Gastroesophageal sphincter (tissue), 4 donors: ENCODE results near the gene TNFRSF12A. TPM values are rescaled to one million over a fixed set of nuclear protein-coding genes. Genes with fewer than 3 reads are reported as not detected.
A peak's percentile ranks its signal among the peaks of the same experiment; 100 is the strongest.

ENCODE experiments used
- ATAC-seq: fragments of 150-250 bp; one replicate; pipeline ENCODE4 v1.9.1; 2016; ENCODE audit warnings: mild to moderate bottlenecking, moderate library complexity
- H3K27ac ChIP-seq, 4 donors: fragments of 200-600 bp; sonication (generic) in 3 of 4; 1 replicate in 3 of 4; 2 replicates in 1 of 4; pipeline ENCODE4 v1.5.1; 2016 to 2019
- H3K27me3 ChIP-seq: fragments of 200-600 bp; sonication (generic); one replicate; pipeline ENCODE4 v1.5.1; 2019
- H3K36me3 ChIP-seq, 2 donors: fragments of 200-600 bp; sonication (generic); one replicate each; pipeline ENCODE4 v1.5.1; 2019; ENCODE audit warnings: control low read depth in 1 of 2
- H3K4me1 ChIP-seq, 3 donors: fragments of 200-600 bp; sonication (generic); 1 replicate in 2 of 3; 2 replicates in 1 of 3; pipeline ENCODE4 v1.5.1; 2016 to 2019; ENCODE audit warnings: control low read depth in 2 of 3
- H3K4me3 ChIP-seq, 2 donors: fragments of 200-600 bp; sonication (generic); one replicate each; pipeline ENCODE4 v1.5.1; 2019; ENCODE audit warnings: mild to moderate bottlenecking in 1 of 2, moderate library complexity in 1 of 2
- H3K9me3 ChIP-seq, 3 donors: fragments of 200-600 bp; sonication (generic); one replicate each; pipeline ENCODE4 v1.5.1; 2017 to 2019; ENCODE audit warnings: control low read depth in 2 of 3
- EP300 ChIP-seq: sonication (generic); formaldehyde crosslinking; IDR thresholded peaks from one replicate; pipeline ENCODE4 v1.6.1; 2017; ENCODE audit warnings: antibody characterized with exemption, mild to moderate bottlenecking
- POLR2A ChIP-seq, 2 donors: fragments of 450-650 bp; IDR thresholded peaks; one replicate each; pipeline ENCODE4 v1.6.1; 2017; ENCODE audit warnings: antibody characterized with exemption in 2 of 2, mild to moderate bottlenecking in 2 of 2, moderate library complexity in 1 of 2
- POLR2AphosphoS5 ChIP-seq: sonication (generic); formaldehyde crosslinking; IDR thresholded peaks from one replicate; pipeline ENCODE4 v1.6.1; 2017; ENCODE audit warnings: antibody characterized with exemption
- WGBS, 2 donors: methylation state at CpG; one replicate each; pipeline ENCODE4 v1.1.5; 2018; ENCODE audit warnings: low coverage in 1 of 2; 5-methylcytosine and 5-hydroxymethylcytosine counted together
- total RNA-seq, 4 donors: library from RNA; depleted of rRNA; stranded (reverse); fragments of >200 nt; gene quantifications; one replicate each; pipeline ENCODE4 v1.1.0, GENCODE V29; 2016
- TF ChIP-seq, protein P1 (sequence below), 4 experiments: fragments of 200-600 bp in 2 of 4; fragments of 450-650 bp in 2 of 4; sonication (generic) in 1 of 4; IDR thresholded peaks; one replicate each; pipeline ENCODE4 v1.5.1; 2017 to 2019; ENCODE audit warnings: antibody characterized with exemption in 4 of 4, mild to moderate bottlenecking in 2 of 4, moderate library complexity in 2 of 4

The TNFRSF12A gene
- total RNA-seq, 4 donors from 2014 or later: 26.0 to 135 (median 72.2) TPM

- Histone ChIP-seq H3K4me3 (no peak overlapping the region), H3K27ac (no peak overlapping the region), H3K4me1 (peaks cover 0 to 21% (median 5%) of the 10 kb centered on the region in 3 donors), H3K9me3 (no peaks in the 10 kb centered on the region), H3K27me3 (peaks cover 44% of the 10 kb centered on the region), H3K36me3 (no peaks in the 10 kb centered on the region)
- WGBS, 2 donors: 80% methylated on average over 1 of the region's 15 CpGs; no CpG with 5 or more reads in 1 of the 2 donors
- no peak for ATAC-seq
- TF ChIP-seq POLR2A (IDR thresholded peaks at IDR 0.05): no peak
- TF ChIP-seq EP300: no peak
- TF ChIP-seq, protein P1, sequence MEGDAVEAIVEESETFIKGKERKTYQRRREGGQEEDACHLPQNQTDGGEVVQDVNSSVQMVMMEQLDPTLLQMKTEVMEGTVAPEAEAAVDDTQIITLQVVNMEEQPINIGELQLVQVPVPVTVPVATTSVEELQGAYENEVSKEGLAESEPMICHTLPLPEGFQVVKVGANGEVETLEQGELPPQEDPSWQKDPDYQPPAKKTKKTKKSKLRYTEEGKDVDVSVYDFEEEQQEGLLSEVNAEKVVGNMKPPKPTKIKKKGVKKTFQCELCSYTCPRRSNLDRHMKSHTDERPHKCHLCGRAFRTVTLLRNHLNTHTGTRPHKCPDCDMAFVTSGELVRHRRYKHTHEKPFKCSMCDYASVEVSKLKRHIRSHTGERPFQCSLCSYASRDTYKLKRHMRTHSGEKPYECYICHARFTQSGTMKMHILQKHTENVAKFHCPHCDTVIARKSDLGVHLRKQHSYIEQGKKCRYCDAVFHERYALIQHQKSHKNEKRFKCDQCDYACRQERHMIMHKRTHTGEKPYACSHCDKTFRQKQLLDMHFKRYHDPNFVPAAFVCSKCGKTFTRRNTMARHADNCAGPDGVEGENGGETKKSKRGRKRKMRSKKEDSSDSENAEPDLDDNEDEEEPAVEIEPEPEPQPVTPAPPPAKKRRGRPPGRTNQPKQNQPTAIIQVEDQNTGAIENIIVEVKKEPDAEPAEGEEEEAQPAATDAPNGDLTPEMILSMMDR (IDR thresholded peaks at IDR 0.05): no peak
- TF ChIP-seq POLR2AphosphoS5: no peak
Measured at GRCh38 chr16:2976673-2977072, 43.5 kb upstream of the TNFRSF12A start.

GRCh38 chr16:2977440-2977839 is 42.7 kb upstream of the TNFRSF12A start:
- no peak for ATAC-seq
- H3K4me1 ChIP-seq: peaks cover 0 to 21% (median 5%) of the 10 kb centered on the region in 3 donors
- no peaks in the 10 kb centered on the region for H3K9me3 ChIP-seq
- H3K4me3 ChIP-seq: no peak overlapping the region
- H3K27me3 ChIP-seq: peaks cover 43% of the 10 kb centered on the region
- WGBS, 2 donors: 94% methylated on average over 3 of the region's 6 CpGs; no CpG with 5 or more reads in 1 of the 2 donors
- no peaks in the 10 kb centered on the region for H3K36me3 ChIP-seq
- TF ChIP-seq EP300: no peak
- TF ChIP-seq, protein P1 (IDR thresholded peaks at IDR 0.05): no peak
- TF ChIP-seq POLR2AphosphoS5: no peak
- TF ChIP-seq POLR2A (IDR thresholded peaks at IDR 0.05): no peak
- no peak overlapping the region for H3K27ac ChIP-seq

DNA sequence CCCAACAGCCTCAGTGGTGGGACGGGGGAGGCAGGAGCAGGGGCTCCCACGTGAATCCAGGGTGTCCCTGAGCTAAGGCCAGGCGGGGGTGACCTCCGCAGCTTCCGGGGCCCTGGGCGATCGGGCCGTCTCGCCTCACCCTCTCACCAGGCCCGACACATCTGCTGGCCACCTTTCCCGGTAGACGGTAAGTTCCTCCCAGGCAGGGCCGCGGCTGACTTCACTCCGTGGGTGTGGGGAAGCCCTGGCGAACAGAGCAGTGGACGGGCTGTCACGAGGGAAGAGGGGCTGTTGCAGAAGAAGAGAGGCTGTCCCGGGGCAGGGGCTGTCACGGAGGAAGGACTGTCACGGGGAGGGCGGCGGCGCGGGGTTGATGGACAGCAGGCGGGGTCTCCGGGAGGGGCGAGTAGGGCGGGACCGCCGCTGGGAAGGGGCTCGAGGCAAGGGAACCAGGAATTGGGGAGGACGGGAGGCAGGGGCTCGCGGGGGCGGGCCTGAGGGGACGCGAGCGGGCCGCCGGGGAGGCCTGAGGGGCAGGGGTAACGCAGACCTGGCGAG is 40.4 kb upstream of the TNFRSF12A start:
- peak overlapping the region; percentile 63 to 82 for H3K4me3 ChIP-seq
- 20% methylated on average over 5 of the region's 43 CpGs; no CpG with 5 or more reads in 1 of the 2 donors for WGBS, 2 donors

GRCh38 chr16:2980227-2981176 is 39.7 kb upstream of the TNFRSF12A start, which contains the start of gene PKMYT1:
Gene PKMYT1, minus strand, starts transcription at chr16:2980446. Its CDS starts 789 bp downstream, at chr16:2979657.
- TF ChIP-seq EP300: no peak
- TF ChIP-seq POLR2A (IDR thresholded peaks at IDR 0.05): peak; percentile 94 to 95
- TF ChIP-seq, protein P1 (IDR thresholded peaks at IDR 0.05): peak in 1 of 4 experiments; percentile 19
- peak; percentile 95 for TF ChIP-seq POLR2AphosphoS5
- H3K4me1 ChIP-seq: peaks cover 0 to 38% (median 8%) of the 10 kb centered on the region in 3 donors
- H3K27ac ChIP-seq: peak within 1 kb of the TSS; percentile 60 to 92 (median 90)
- no peaks in the 10 kb centered on the region for H3K36me3 ChIP-seq
- peak; percentile 96 for ATAC-seq
- no peaks in the 10 kb centered on the region for H3K9me3 ChIP-seq
- peak within 1 kb of the TSS; percentile 63 to 82 for H3K4me3 ChIP-seq
- WGBS, 2 donors: 39% methylated on average over 3 of the region's 91 CpGs; no CpG with 5 or more reads in 1 of the 2 donors
- H3K27me3 ChIP-seq: peaks cover 43% of the 10 kb centered on the region

More for the DNA sequence above, 40.4 kb upstream of the TNFRSF12A start:
- TF ChIP-seq, protein P1 (IDR thresholded peaks at IDR 0.05): no peak
- no peak for TF ChIP-seq EP300
- TF ChIP-seq POLR2AphosphoS5: no peak
- Histone ChIP-seq H3K9me3 (no peaks in the 10 kb centered on the region), H3K27ac (peak overlapping the region in 1 of 4 donors; percentile 92), H3K4me1 (peaks cover 0 to 34% (median 8%) of the 10 kb centered on the region in 3 donors), H3K27me3 (peaks cover 43% of the 10 kb centered on the region), H3K36me3 (no peaks in the 10 kb centered on the region)
- ATAC-seq: no peak
